Tibial nerve (tissue), 3 donors: ENCODE results near the gene MED15.

ENCODE experiments used
- POLR2A ChIP-seq, 2 donors: fragments of 450-650 bp; IDR thresholded peaks; one replicate each; pipeline ENCODE4 v1.6.1; 2017; ENCODE audit warnings: antibody characterized with exemption in 2 of 2, mild to moderate bottlenecking in 2 of 2, moderate library complexity in 2 of 2
- TF ChIP-seq, protein P1 (sequence below), 5 experiments: fragments of 200-600 bp in 3 of 5; fragments of 450-650 bp in 2 of 5; sonication (generic) in 3 of 5; IDR thresholded peaks; one replicate each; pipeline ENCODE4 v1.5.1; 2016 to 2019; ENCODE audit warnings: antibody characterized with exemption in 5 of 5, mild to moderate bottlenecking in 3 of 5, moderate library complexity in 2 of 5

DNA sequence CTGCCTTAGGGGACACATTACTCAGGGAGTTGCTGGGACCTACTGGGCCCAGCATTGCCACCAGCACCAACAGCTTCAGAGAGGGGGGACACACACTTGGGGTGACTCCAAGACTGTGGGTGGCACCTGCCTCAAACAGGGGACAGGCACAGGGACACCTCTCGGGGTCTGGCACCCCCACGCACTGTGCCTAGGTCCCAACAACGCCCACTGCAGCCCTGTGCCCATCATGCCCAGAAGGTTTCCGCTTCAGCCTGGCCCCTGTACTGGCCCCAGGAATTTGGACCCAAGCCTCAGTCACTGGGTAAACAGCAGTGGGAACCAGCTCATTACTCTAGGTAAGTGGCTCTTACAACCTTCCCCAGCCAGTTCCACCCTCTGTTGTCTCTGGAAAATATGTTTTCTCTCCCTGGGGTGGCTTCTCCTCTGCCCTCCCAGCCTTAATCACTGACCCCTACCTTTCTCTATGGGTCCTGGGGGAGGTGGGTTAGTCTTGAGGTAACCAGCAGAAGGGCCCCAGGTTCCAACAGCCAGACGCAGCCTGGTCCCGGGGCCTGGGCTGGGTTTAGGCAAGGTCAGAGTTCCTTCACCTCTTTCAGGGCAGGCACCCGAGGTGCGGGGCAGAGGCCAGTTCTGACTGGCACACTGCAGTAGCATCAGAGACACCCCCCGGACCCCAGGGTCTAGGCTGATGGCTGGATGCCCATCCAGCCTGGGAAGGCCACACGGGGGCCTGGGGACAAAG, 123.6 kb downstream of the MED15 start:
- TF ChIP-seq POLR2A (IDR thresholded peaks at IDR 0.05), result no peak
- TF ChIP-seq, protein P1, sequence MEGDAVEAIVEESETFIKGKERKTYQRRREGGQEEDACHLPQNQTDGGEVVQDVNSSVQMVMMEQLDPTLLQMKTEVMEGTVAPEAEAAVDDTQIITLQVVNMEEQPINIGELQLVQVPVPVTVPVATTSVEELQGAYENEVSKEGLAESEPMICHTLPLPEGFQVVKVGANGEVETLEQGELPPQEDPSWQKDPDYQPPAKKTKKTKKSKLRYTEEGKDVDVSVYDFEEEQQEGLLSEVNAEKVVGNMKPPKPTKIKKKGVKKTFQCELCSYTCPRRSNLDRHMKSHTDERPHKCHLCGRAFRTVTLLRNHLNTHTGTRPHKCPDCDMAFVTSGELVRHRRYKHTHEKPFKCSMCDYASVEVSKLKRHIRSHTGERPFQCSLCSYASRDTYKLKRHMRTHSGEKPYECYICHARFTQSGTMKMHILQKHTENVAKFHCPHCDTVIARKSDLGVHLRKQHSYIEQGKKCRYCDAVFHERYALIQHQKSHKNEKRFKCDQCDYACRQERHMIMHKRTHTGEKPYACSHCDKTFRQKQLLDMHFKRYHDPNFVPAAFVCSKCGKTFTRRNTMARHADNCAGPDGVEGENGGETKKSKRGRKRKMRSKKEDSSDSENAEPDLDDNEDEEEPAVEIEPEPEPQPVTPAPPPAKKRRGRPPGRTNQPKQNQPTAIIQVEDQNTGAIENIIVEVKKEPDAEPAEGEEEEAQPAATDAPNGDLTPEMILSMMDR (IDR thresholded peaks at IDR 0.05), result no peak
